ENCODE data around the gene GABRR2.

- TF ChIP-seq CTCF (conservative IDR thresholded peaks at IDR 0.05; ENCODE audit: low read depth, low read length) (no peak), FOS (IDR thresholded peaks at IDR 0.05; ENCODE audit: low read depth, low read length) (no peak), ELK1 (IDR thresholded peaks at IDR 0.05; ENCODE audit: borderline replicate concordance, low read depth, low read length) (no peak), MAFK (IDR thresholded peaks at IDR 0.05; ENCODE audit: low read depth, low read length) (no peak), RAD21 (IDR thresholded peaks at IDR 0.05; ENCODE audit: low read length) (no peak), POLR2A (IDR thresholded peaks at IDR 0.05; ENCODE audit: low read depth, low read length) (no peak), MXI1 (IDR thresholded peaks at IDR 0.05; ENCODE audit: borderline replicate concordance, low read depth, low read length) (no peak)
These were observed 36.1 kb downstream of the GABRR2 start for GRCh38 chr6:89278956-89279355.

Measured in IMR-90 (cell line).